Erythroblast (primary cell): ENCODE data around the gene EMX2.

Experiments
- GATA1 ChIP-seq: IDR thresholded peaks from 2 replicates; pipeline ENCODE4 v1.6.1; 2011; ENCODE audit warnings: low read depth, mild to moderate bottlenecking, control low read depth, low read length, moderate library complexity
- POLR2A ChIP-seq: IDR thresholded peaks from 2 replicates; pipeline ENCODE4 v1.6.1; 2011; ENCODE audit warnings: mild to moderate bottlenecking, low read length

DNA sequence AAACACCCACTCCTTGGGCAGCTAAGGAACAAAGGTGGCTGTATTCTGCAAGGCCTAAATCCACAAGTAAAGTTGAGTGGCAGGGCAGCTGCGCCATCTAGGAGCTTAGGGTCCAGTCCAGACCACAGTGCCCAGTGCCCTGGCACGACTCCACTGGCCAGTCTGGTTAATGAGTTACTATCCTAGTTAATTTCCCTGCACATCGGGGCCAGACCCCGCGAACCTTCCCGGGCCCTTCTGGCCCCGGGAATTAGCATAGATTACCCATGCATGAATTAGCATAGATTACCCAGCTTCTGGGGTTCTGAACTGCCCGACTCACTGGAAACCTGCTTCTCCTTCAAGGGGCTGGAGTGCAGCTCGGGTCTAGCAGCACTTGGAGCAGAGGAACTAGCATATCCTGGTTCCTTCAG, 3.2 kb upstream of the EMX2 start:
- TF ChIP-seq POLR2A (no peak), GATA1 (no peak)
